Uterus (tissue), 4 donors: ENCODE data around the gene TRIM7. TPM values are rescaled to one million over a fixed set of nuclear protein-coding genes. Genes with fewer than 3 reads are reported as not detected.
"Not testable (repeated sequence)": the region's sequence is repeated elsewhere in the genome, so short reads cannot be mapped to it uniquely, and the experiment has no call there.

ENCODE experiments used
- DNase-seq, 2 donors: peaks; one replicate each; pipeline ENCODE4 v3.0.0-alpha.2; 2019 to 2020
- H3K27ac ChIP-seq, 2 donors: fragments of 200-600 bp; sonication (generic); 1 replicate in 1 of 2; 2 replicates in 1 of 2; pipeline ENCODE4 v1.5.1; 2016 to 2018
- H3K27me3 ChIP-seq, 2 donors: fragments of 200-600 bp; sonication (generic); one replicate each; pipeline ENCODE4 v1.5.1; 2018 to 2019; ENCODE audit warnings: control low read depth in 1 of 2
- H3K36me3 ChIP-seq, 2 donors: fragments of 200-600 bp; sonication (generic); one replicate each; pipeline ENCODE4 v1.5.1; 2019; ENCODE audit warnings: control low read depth in 1 of 2
- H3K4me1 ChIP-seq, 2 donors: fragments of 200-600 bp; sonication (generic); one replicate each; pipeline ENCODE4 v1.5.1; 2018 to 2019; ENCODE audit warnings: control low read depth in 1 of 2
- H3K4me3 ChIP-seq, 2 donors: fragments of 200-600 bp; sonication (generic); 1 replicate in 1 of 2; 2 replicates in 1 of 2; pipeline ENCODE4 v1.5.1; 2018 to 2019; ENCODE audit warnings: mild to moderate bottlenecking in 1 of 2
- H3K9me3 ChIP-seq, 2 donors: fragments of 200-600 bp; sonication (generic); one replicate each; pipeline ENCODE4 v1.5.1; 2019; ENCODE audit warnings: control low read depth in 1 of 2
- POLR2A ChIP-seq, 2 donors: fragments of 450-650 bp; IDR thresholded peaks; one replicate each; pipeline ENCODE4 v1.6.1; 2016; ENCODE audit warnings: antibody characterized with exemption in 2 of 2, mild to moderate bottlenecking in 1 of 2, moderate library complexity in 1 of 2
- intact Hi-C: fragments of 100-400 bp; cut with DNase I; formaldehyde crosslinking; loops from one replicate; pipeline ENCODE4 v1.15.1; 2023; ENCODE audit warnings: low total_unique reads
- total RNA-seq, 4 donors: library from RNA; depleted of rRNA in 3 of 4; stranded (reverse); fragments of >200 nt in 3 of 4; gene quantifications; one replicate each; pipeline versions ENCODE4 v1.1.0 to v1.2.4, GENCODE V29; 2014 to 2023
- TF ChIP-seq, protein P1 (sequence below), 4 experiments: fragments of 200-600 bp in 2 of 4; fragments of 450-650 bp in 2 of 4; sonication (generic) in 2 of 4; IDR thresholded peaks; one replicate each; pipeline ENCODE4 v1.5.1; 2016 to 2019; ENCODE audit warnings: antibody characterized with exemption in 4 of 4, mild to moderate bottlenecking in 2 of 4, moderate library complexity in 1 of 4
- donor health status: DM: yes; HTN: yes; CAD: no.

Gene TRIM7
- total RNA-seq, 4 donors from 2014 or later: 1.2 to 7.7 (median 1.6) TPM

DNA sequence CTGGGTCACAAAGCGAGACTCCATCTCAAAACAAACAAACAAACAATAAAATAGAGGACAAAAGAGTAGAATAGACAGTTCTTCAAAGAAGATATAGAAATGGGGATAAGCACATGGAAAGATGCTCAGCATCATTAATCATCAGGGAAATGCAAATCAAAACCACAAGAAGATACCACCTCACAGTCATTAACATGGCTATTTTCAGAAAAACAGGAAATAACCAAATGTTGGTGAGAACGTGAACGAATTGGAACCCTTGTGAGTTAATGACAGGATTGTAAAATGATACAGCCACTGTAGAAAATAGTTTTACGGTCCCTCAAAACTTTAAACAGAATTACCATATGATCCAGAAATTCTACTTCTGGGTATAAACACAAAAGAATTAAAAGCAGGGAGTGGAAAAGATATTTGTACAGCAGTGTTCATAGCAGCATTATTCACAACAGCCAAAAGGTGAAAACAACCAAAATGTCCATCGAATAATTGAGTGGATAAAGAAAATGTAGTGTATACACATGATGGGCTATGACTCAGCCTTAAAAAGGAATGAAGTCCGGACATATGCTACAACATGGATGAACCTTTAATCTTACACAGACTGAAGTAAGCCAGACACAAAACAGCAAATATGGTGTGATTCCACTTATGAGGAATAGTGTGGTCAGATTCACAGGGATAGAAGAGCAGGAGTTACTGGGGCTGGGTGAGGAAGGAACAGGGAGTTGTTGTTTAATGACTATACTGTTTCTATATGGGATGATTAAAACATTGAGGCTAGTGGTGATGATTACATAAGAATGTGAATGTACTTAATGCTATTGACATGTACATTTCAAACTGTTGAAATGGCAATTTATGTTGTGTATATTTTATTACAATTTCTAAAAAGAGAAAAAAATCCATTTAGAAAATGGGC lies 37.9 kb downstream of the TRIM7 start:
- no peaks in the 10 kb centered on the region for H3K4me1 ChIP-seq
- H3K36me3 ChIP-seq: no peaks in the 10 kb centered on the region
- intact Hi-C loops: no loop called here
- peaks cover 11 to 55% of the 10 kb centered on the region in 2 donors for H3K27me3 ChIP-seq
- no peaks in the 10 kb centered on the region for H3K9me3 ChIP-seq
- TF ChIP-seq, protein P1, sequence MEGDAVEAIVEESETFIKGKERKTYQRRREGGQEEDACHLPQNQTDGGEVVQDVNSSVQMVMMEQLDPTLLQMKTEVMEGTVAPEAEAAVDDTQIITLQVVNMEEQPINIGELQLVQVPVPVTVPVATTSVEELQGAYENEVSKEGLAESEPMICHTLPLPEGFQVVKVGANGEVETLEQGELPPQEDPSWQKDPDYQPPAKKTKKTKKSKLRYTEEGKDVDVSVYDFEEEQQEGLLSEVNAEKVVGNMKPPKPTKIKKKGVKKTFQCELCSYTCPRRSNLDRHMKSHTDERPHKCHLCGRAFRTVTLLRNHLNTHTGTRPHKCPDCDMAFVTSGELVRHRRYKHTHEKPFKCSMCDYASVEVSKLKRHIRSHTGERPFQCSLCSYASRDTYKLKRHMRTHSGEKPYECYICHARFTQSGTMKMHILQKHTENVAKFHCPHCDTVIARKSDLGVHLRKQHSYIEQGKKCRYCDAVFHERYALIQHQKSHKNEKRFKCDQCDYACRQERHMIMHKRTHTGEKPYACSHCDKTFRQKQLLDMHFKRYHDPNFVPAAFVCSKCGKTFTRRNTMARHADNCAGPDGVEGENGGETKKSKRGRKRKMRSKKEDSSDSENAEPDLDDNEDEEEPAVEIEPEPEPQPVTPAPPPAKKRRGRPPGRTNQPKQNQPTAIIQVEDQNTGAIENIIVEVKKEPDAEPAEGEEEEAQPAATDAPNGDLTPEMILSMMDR (IDR thresholded peaks at IDR 0.05): no peak
- H3K27ac ChIP-seq: no peak overlapping the region
- no peak for DNase-seq
- H3K4me3 ChIP-seq: no peak overlapping the region

DNA sequence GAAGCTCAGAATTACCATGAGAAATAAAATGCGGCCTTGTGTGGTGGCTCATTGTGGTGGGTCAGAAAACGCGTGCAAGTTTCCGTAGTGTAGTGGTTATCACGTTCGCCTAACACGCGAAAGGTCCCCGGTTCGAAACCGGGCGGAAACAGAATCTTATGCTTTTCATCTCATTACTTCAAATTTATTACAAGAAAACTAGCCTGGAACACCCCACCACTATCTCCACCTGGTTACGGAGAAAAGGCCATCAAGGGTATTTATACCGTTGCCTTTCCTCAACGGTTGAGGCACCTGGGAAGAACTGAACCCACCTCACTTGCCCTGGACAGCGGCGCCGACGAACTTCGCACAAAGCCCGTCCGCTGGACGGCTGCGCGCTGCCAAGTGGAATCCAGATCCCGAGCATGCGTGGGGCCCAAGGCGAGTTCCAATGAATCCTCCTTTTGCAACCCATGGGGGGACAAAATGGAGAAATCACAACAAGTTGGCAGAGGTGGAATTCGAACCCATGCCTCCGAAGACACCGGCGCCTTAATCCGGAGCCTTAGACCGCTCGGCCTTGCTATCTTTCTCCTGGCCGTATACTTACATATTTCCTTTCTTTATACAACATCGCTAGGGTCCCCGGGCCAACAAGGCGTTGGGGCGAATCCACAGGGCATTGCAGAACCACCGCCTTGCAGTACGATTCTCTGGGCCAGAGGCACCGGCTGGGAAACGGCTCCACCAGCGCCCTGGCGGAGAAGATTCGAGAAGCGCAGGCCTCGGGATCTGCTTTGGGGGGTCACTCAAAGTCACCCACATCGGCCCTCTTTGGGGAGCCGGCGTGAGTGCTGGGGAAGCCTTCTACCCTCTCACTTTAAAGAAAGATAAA lies 40.7 kb downstream of the TRIM7 start:
- DNase-seq: no peak
- Histone ChIP-seq H3K27me3 (peaks cover 8 to 27% of the 10 kb centered on the region in 2 donors), H3K36me3 (no peaks in the 10 kb centered on the region), H3K27ac (no peak overlapping the region), H3K9me3 (no peaks in the 10 kb centered on the region), H3K4me3 (no peak overlapping the region), H3K4me1 (peaks cover 0 to 4% of the 10 kb centered on the region in 2 donors)
- intact Hi-C loops: no loop called here
- TF ChIP-seq, protein P1 (IDR thresholded peaks at IDR 0.05): no peak
- no peak for TF ChIP-seq POLR2A (IDR thresholded peaks at IDR 0.05)

DNA sequence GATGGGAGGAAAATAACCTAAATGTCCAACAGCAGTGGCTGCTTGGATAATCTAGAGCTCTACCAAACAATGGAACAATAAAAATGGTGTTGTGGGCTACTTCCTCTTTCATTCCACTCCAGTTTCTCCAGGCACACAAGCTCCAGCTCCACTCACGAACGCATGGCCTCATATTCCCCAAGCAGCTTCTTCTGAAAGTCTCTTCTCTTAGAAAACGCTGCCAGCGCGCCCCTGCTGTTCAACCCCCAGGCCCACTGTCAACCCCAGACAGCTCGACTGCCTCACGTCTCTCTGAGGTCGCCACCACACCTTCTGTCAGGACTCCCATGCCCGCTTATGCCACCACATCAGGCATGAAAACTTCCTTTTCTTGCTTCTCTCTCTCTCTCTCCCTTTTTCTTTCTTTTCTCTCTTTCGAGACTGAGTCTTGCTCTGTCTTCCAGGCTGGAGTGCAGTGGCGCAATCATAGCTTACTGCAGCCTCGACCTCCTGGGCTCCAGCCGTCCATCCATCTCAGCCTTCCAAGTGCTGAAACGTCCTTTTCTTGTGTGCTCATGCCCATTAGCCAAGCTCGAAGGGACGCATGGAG lies 41.4 kb downstream of the TRIM7 start:
- no peak for TF ChIP-seq POLR2A (IDR thresholded peaks at IDR 0.05)
- TF ChIP-seq, protein P1 (IDR thresholded peaks at IDR 0.05): no peak
- no peak for DNase-seq
- Histone ChIP-seq H3K4me3 (no peak overlapping the region), H3K27ac (no peak overlapping the region), H3K27me3 (peaks cover 1 to 22% of the 10 kb centered on the region in 2 donors), H3K36me3 (no peaks in the 10 kb centered on the region), H3K4me1 (peaks cover 0 to 4% of the 10 kb centered on the region in 2 donors), H3K9me3 (no peaks in the 10 kb centered on the region)
- intact Hi-C loops: no loop called here

DNA sequence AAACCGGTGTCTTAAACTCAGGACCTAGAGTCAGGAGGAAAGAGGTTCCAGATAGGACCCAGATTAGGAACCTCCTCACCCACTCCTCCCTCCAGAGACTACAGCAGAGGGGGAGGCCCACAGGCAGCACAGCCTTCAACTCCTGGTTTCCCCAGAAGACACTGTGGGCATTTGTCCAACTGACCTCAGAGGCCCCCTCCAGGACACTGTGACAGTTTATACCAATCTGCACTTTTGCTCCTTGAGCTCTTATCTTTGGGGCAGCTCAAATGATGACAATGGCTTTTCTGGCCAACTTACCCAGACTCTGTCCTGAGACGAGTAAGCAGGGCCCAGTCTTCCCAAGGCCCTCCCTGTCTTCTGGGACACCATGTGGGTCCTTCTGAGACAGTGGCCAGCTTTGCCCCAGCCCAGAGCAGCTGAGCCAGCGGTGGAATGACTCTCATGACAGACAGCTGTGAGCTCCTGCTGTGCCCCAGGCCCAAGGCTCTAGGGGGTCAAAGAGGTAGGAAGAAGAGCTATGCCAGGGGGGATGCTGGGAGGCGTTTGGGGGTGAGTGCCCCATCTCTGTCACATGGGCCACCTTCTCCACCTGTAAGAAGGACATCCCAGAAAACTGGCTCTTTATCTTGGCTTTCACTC lies 43.3 kb downstream of the TRIM7 start:
- Histone ChIP-seq H3K27ac (peak overlapping the region in 1 of 2 donors; percentile 67), H3K4me1 (peaks cover 0 to 4% of the 10 kb centered on the region in 2 donors), H3K36me3 (no peaks in the 10 kb centered on the region), H3K9me3 (no peaks in the 10 kb centered on the region), H3K27me3 (peaks cover 0 to 15% of the 10 kb centered on the region in 2 donors), H3K4me3 (no peak overlapping the region)
- intact Hi-C loops: no loop called here
- no peak for DNase-seq
- TF ChIP-seq POLR2A (IDR thresholded peaks at IDR 0.05): no peak
- TF ChIP-seq, protein P1 (IDR thresholded peaks at IDR 0.05): no peak

DNA sequence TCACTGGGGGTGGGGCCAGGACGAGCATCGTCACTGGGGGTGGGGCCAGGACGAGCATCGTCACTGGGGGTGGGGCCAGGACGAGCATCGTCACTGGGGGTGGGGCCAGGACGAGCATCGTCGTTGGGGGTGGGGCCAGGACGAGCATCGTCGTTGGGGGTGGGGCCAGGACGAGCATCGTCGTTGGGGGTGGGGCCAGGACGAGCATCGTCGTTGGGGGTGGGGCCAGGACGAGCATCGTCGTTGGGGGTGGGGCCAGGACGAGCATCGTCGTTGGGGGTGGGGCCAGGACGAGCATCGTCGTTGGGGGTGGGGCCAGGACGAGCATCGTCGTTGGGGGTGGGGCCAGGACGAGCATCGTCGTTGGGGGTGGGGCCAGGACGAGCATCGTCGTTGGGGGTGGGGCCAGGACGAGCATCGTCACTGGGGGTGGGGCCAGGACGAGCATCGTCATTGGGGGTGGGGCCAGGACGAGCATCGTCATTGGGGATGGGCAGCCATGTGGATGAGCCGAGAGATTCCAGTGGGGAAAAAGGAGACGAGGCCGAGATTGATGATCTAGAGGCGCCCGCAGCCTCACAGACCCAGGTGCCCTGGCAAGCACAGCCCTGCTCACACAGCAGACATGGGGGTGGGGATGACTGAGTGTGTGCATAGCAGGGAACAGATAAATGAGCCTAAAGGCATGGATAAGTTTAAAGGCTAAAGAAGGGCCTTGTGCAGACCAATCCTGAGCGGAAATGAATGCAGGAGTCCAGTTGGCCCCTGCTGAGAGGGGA lies 44.1 kb downstream of the TRIM7 start:
- H3K4me3 ChIP-seq, H3K4me1 ChIP-seq, intact Hi-C loops, H3K36me3 ChIP-seq, H3K9me3 ChIP-seq: not testable (repeated sequence)
- peaks cover 0 to 15% of the 10 kb centered on the region in 2 donors for H3K27me3 ChIP-seq
- H3K27ac ChIP-seq: peak overlapping the region in 1 of 2 donors; percentile 67
- DNase-seq: peak; percentile 54 to 63
